Smooth muscle cell (in vitro differentiated cells): ENCODE measurements around the gene ENOX1. TPM values are rescaled to one million over a fixed set of nuclear protein-coding genes. Genes with fewer than 3 reads are reported as not detected.

ENCODE experiments used
- DNase-seq: peaks from one replicate; lab custom pipeline; 2025; ENCODE audit not compliant: unreplicated experiment; lab: John Stamatoyannopoulos, UW
- H2AFZ ChIP-seq: fragments of 200-600 bp; sonication (generic); 2 replicates; pipeline ENCODE4 v1.6.0; 2016; ENCODE audit warnings: antibody characterized with exemption, low read depth, mild to moderate bottlenecking
- H3F3A ChIP-seq: fragments of 200-600 bp; sonication (generic); 2 replicates; pipeline ENCODE4 v1.6.0; 2017; ENCODE audit warnings: antibody characterized with exemption, low read depth
- H3K27ac ChIP-seq: fragments of 200-600 bp; sonication (generic); 2 replicates; pipeline ENCODE4 v1.5.1; 2016; ENCODE audit warnings: low read depth, mild to moderate bottlenecking
- H3K27me3 ChIP-seq: fragments of 200-600 bp; sonication (generic); 2 replicates; pipeline ENCODE4 v1.6.1; 2016; ENCODE audit warnings: low read depth, mild to moderate bottlenecking
- H3K36me3 ChIP-seq: fragments of 200-600 bp; sonication (generic); 2 replicates; pipeline ENCODE4 v1.5.1; 2016; ENCODE audit warnings: low read depth
- H3K4me1 ChIP-seq: fragments of 200-600 bp; sonication (generic); 2 replicates; pipeline ENCODE4 v1.5.1; 2016; ENCODE audit warnings: low read depth
- H3K4me2 ChIP-seq: fragments of 200-600 bp; sonication (generic); 2 replicates; pipeline ENCODE4 v1.6.0; 2016; ENCODE audit warnings: mild to moderate bottlenecking
- H3K4me3 ChIP-seq: fragments of 200-600 bp; sonication (generic); 2 replicates; pipeline ENCODE4 v1.5.1; 2016; ENCODE audit warnings: mild to moderate bottlenecking
- H3K79me2 ChIP-seq: fragments of 200-600 bp; sonication (generic); 2 replicates; pipeline ENCODE4 v1.6.0; 2016; ENCODE audit warnings: low read depth, mild to moderate bottlenecking
- H3K9ac ChIP-seq: fragments of 200-600 bp; sonication (generic); 2 replicates; pipeline ENCODE4 v1.6.0; 2016; ENCODE audit warnings: low read depth
- H3K9me3 ChIP-seq: fragments of 200-600 bp; sonication (generic); replicated peaks from 2 replicates; pipeline ENCODE4 v1.5.1; 2016; ENCODE audit warnings: low read depth
- H4K20me1 ChIP-seq: fragments of 200-600 bp; sonication (generic); 2 replicates; pipeline ENCODE4 v1.6.0; 2016; ENCODE audit warnings: low read depth
- CTCF ChIP-seq: fragments of 200-600 bp; sonication (generic); IDR thresholded peaks from 2 replicates; pipeline ENCODE4 v1.5.1; 2017; ENCODE audit warnings: borderline replicate concordance, mild to moderate bottlenecking, antibody characterized with exemption; ENCODE audit not compliant: insufficient read depth, poor library complexity, severe bottlenecking
- whole genome bisulfite sequencing: methylation state at CpG from one replicate; pipeline ENCODE4 v1.1.7; 2016; ENCODE audit warnings: low lambda C conversion rate; 5-methylcytosine and 5-hydroxymethylcytosine counted together
- polyA plus RNA-seq: library from polyadenylated mRNA; unstranded; fragments of >200 nt; fragmentation: Nextera tagmentation; extraction: Ambion mirVana; gene quantifications from 2 replicates; pipeline ENCODE4 v1.2.1, GENCODE V29; 2016
- total RNA-seq: library from RNA; depleted of rRNA; stranded (reverse); fragments of >200 nt; gene quantifications from 2 replicates; pipeline ENCODE4 v1.2.3, GENCODE V29; 2014

Gene ENOX1
- total and polyA plus RNA-seq, 2 experiments from 2014 or later, result 1.9 to 2.6 TPM

- no peaks in the 10 kb centered on the region for H3K4me1 ChIP-seq
- no peak overlapping the region for H2AFZ ChIP-seq
- H3K4me2 ChIP-seq, result no peak overlapping the region
- no peak for DNase-seq
- no peak overlapping the region for H3K27ac ChIP-seq
- H3K9me3 ChIP-seq, result no peaks in the 10 kb centered on the region
- H4K20me1 ChIP-seq, result no peaks in the 10 kb centered on the region
- H3K4me3 ChIP-seq, result no peak overlapping the region
- H3K27me3 ChIP-seq, result no peaks in the 10 kb centered on the region
- H3K9ac ChIP-seq, result no peak overlapping the region
- WGBS, result 52% methylated on average over 1 of the region's 1 CpG
- H3F3A ChIP-seq, result no peaks in the 10 kb centered on the region
- no peaks in the 10 kb centered on the region for H3K79me2 ChIP-seq
- H3K36me3 ChIP-seq, result no peaks in the 10 kb centered on the region
- TF ChIP-seq CTCF, result no peak
Measured at GRCh38 chr13:43676320-43676719, 110.5 kb downstream of the ENOX1 start.

- no peak for DNase-seq
- H3K79me2 ChIP-seq, result no peaks in the 10 kb centered on the region
Measured at GRCh38 chr13:43675577-43675976, 111.2 kb downstream of the ENOX1 start.

GRCh38 chr13:43669964-43670363, 116.8 kb downstream of the ENOX1 start:
- Histone ChIP-seq H3F3A (no peaks in the 10 kb centered on the region), H3K36me3 (no peaks in the 10 kb centered on the region), H3K9me3 (no peaks in the 10 kb centered on the region), H3K27me3 (no peaks in the 10 kb centered on the region), H3K79me2 (no peaks in the 10 kb centered on the region), H3K4me2 (no peak overlapping the region), H4K20me1 (no peaks in the 10 kb centered on the region), H3K4me1 (peaks cover 18% of the 10 kb centered on the region), H3K9ac (no peak overlapping the region), H3K4me3 (no peak overlapping the region), H3K27ac (no peak overlapping the region), H2AFZ (no peak overlapping the region)
- no peak for DNase-seq
- WGBS, result 70% methylated on average over 3 of the region's 3 CpGs
- no peak for TF ChIP-seq CTCF

More at GRCh38 chr13:43675577-43675976, 111.2 kb downstream of the ENOX1 start:
- Histone ChIP-seq H3K9ac (no peak overlapping the region), H3K9me3 (no peaks in the 10 kb centered on the region), H4K20me1 (no peaks in the 10 kb centered on the region), H3K36me3 (no peaks in the 10 kb centered on the region), H3K4me3 (no peak overlapping the region), H3K27me3 (no peaks in the 10 kb centered on the region), H3F3A (no peaks in the 10 kb centered on the region), H2AFZ (no peak overlapping the region), H3K27ac (no peak overlapping the region), H3K4me2 (no peak overlapping the region), H3K4me1 (no peaks in the 10 kb centered on the region)
- no peak for TF ChIP-seq CTCF
- 92% methylated on average over 6 of the region's 6 CpGs for WGBS

GRCh38 chr13:43669101-43669500, 117.7 kb downstream of the ENOX1 start:
- Histone ChIP-seq H3K4me1 (peaks cover 27% of the 10 kb centered on the region), H3K79me2 (no peaks in the 10 kb centered on the region), H2AFZ (no peak overlapping the region), H3K36me3 (no peaks in the 10 kb centered on the region), H4K20me1 (no peaks in the 10 kb centered on the region), H3K27ac (no peak overlapping the region), H3K4me2 (no peak overlapping the region), H3K9me3 (no peaks in the 10 kb centered on the region), H3K9ac (no peak overlapping the region), H3K4me3 (no peak overlapping the region), H3K27me3 (no peaks in the 10 kb centered on the region), H3F3A (peaks cover 6% of the 10 kb centered on the region)
- TF ChIP-seq CTCF, result no peak
- 86% methylated on average over 1 of the region's 1 CpG for WGBS
- DNase-seq, result no peak
